ENCODE data around the gene USP34.

- TF ChIP-seq CTCF (conservative IDR thresholded peaks at IDR 0.05; ENCODE audit: low read depth in 2 of 2) (no peak), EZH2 (IDR thresholded peaks at IDR 0.05; ENCODE audit: low read depth, unreplicated experiment) (no peak), NANOG (IDR thresholded peaks at IDR 0.05; ENCODE audit: borderline replicate concordance) (no peak), REST (IDR thresholded peaks at IDR 0.05; ENCODE audit: unreplicated experiment) (no peak), STAT1 (IDR thresholded peaks at IDR 0.05; ENCODE audit: unreplicated experiment) (no peak), EZH2phosphoT487 (IDR thresholded peaks at IDR 0.05; ENCODE audit: unreplicated experiment) (no peak), POLR2AphosphoS5 (IDR thresholded peaks at IDR 0.05; ENCODE audit: low read depth) (no peak), CREB1 (CRISPR knock-in tag; IDR thresholded peaks at IDR 0.05; ENCODE audit: low read depth) (no peak), JUNB (IDR thresholded peaks at IDR 0.05; ENCODE audit: unreplicated experiment) (no peak), ZNF331 (CRISPR knock-in tag; IDR thresholded peaks at IDR 0.05; ENCODE audit: low read depth) (no peak), ZNF114 (CRISPR knock-in tag; IDR thresholded peaks at IDR 0.05) (no peak)
Measured at GRCh38 chr2:61288070-61288841, 182.6 kb downstream of the USP34 start.
